HepG2 (cell line): Measurements from ENCODE around the gene ZNF618. TPM values are rescaled to one million over a fixed set of nuclear protein-coding genes. Genes with fewer than 3 reads are reported as not detected.

Source experiments
- KDM5B ChIP-seq: sonication (generic); formaldehyde crosslinking; IDR thresholded peaks from 2 replicates; pipeline ENCODE4 v1.4.0; 2020; ENCODE audit warnings: missing genetic modification reagents, mild to moderate bottlenecking, borderline replicate concordance
- MBNL3 ChIP-seq: fragments of 250-450 bp; sonication (Bioruptor Pico); conservative IDR thresholded peaks from 2 replicates; pipeline ENCODE4 v1.8.0; 2022; ENCODE audit warnings: mild to moderate bottlenecking, inconsistent platforms
- MIXL1 ChIP-seq: IDR thresholded peaks from 2 replicates; pipeline ENCODE4 v1.6.1; 2016
- MLXIP ChIP-seq: sonication (generic); formaldehyde crosslinking; IDR thresholded peaks from 2 replicates; pipeline ENCODE4 v1.9.0; 2021; ENCODE audit warnings: missing genetic modification reagents, borderline replicate concordance
- MYC ChIP-seq: sonication (generic); formaldehyde crosslinking; IDR thresholded peaks from 2 replicates; pipeline ENCODE4 v1.9.0; 2021; ENCODE audit warnings: missing genetic modification reagents, borderline replicate concordance
- NKX3-1 ChIP-seq: sonication (generic); formaldehyde crosslinking; IDR thresholded peaks from 2 replicates; pipeline ENCODE4 v1.5.0; 2020; ENCODE audit warnings: missing genetic modification reagents
- POLR2AphosphoS2 ChIP-seq: IDR thresholded peaks from 2 replicates; pipeline ENCODE4 v1.6.1; 2011; ENCODE audit warnings: low read depth, low read length, improper control_type of control experiment
- REPIN1 ChIP-seq: sonication (generic); formaldehyde crosslinking; IDR thresholded peaks from 2 replicates; pipeline ENCODE4 v1.8.0; 2022; ENCODE audit warnings: missing genetic modification reagents, low read depth, mild to moderate bottlenecking, borderline replicate concordance
- RNF219 ChIP-seq: sonication (generic); formaldehyde crosslinking; IDR thresholded peaks from 2 replicates; pipeline ENCODE4 v1.5.0; 2020; ENCODE audit warnings: mild to moderate bottlenecking, missing genetic modification reagents
- SIN3B ChIP-seq: fragments of 150-350 bp; IDR thresholded peaks from 2 replicates; pipeline ENCODE4 v1.6.1; 2014; ENCODE audit warnings: low read length
- TEAD2 ChIP-seq: sonication (generic); formaldehyde crosslinking; IDR thresholded peaks from 2 replicates; pipeline ENCODE4 v1.9.0; 2021; ENCODE audit warnings: missing genetic modification reagents
- THYN1 ChIP-seq: sonication (generic); formaldehyde crosslinking; IDR thresholded peaks from 2 replicates; pipeline ENCODE4 v1.8.1; 2023; ENCODE audit warnings: low read depth, mild to moderate bottlenecking, moderate library complexity, missing genetic modification reagents, borderline replicate concordance
- ZBTB3 ChIP-seq: sonication (generic); formaldehyde crosslinking; IDR thresholded peaks from 2 replicates; pipeline ENCODE4 v1.4.0; 2020; ENCODE audit warnings: low read depth, mild to moderate bottlenecking, moderate library complexity, missing genetic modification reagents, borderline replicate concordance
- ZIK1 ChIP-seq: sonication (generic); formaldehyde crosslinking; IDR thresholded peaks from 2 replicates; pipeline ENCODE4 v1.5.0; 2020; ENCODE audit warnings: mild to moderate bottlenecking, low read depth, missing genetic modification reagents, borderline replicate concordance
- ZNF770 ChIP-seq: sonication (generic); formaldehyde crosslinking; IDR thresholded peaks from 2 replicates; pipeline ENCODE4 v1.5.0; 2020; ENCODE audit warnings: mild to moderate bottlenecking, missing genetic modification reagents
- ZNF776 ChIP-seq: sonication (generic); formaldehyde crosslinking; IDR thresholded peaks from 2 replicates; pipeline ENCODE4 v1.4.0; 2020; ENCODE audit warnings: mild to moderate bottlenecking, missing genetic modification reagents
- ZNF781 ChIP-seq: sonication (generic); formaldehyde crosslinking; IDR thresholded peaks from 2 replicates; pipeline ENCODE4 v1.5.1; 2020; ENCODE audit warnings: borderline replicate concordance, mild to moderate bottlenecking, missing genetic modification reagents; ENCODE audit errors: not compliant biosample characterization
- polyA plus RNA-seq, 8 experiments: library from polyadenylated mRNA; depleted of rRNA in 3 of 8; stranded (reverse) in 7 of 8; unstranded in 1 of 8; fragments of >200 nt; fragmentation: Illumina TruSeq in 4 of 8; extraction: Trizol in 4 of 8; gene quantifications; 2 replicates each; pipeline versions ENCODE4 v1.2.1 to v1.2.3, GENCODE V29; 2011 to 2016; ENCODE audit warnings: low read depth in 4 of 8, missing spikeins in 1 of 8, mixed read lengths in 1 of 8; ENCODE audit not compliant: insufficient read depth in 1 of 8
- total RNA-seq, 5 experiments: library from RNA; depleted of rRNA; stranded (reverse); fragments of >200 nt; fragmentation: Illumina TruSeq; extraction: Trizol; gene quantifications; 2 replicates each; pipeline ENCODE4 v1.2.3, GENCODE V29; 2016; ENCODE audit warnings: low read depth in 1 of 5
- TF ChIP-seq, protein P1 (sequence below): sonication (generic); formaldehyde crosslinking; IDR thresholded peaks from 2 replicates; pipeline ENCODE4 v1.5.1; 2020; ENCODE audit warnings: missing genetic modification reagents, mild to moderate bottlenecking, borderline replicate concordance
- TF ChIP-seq, protein P2 (sequence below): sonication (generic); formaldehyde crosslinking; IDR thresholded peaks from 2 replicates; pipeline ENCODE4 v1.4.0; 2020; ENCODE audit warnings: missing genetic modification reagents; ENCODE audit errors: not compliant biosample characterization

The ZNF618 gene
- total and polyA plus RNA-seq, 2 of the 13 experiments (the other 11 are each of a cell fraction or from before 2014, with no cell fraction given), result 0.07 TPM

GRCh38 chr9:114080773-114081440 lies 204.8 kb downstream of the ZNF618 start (continued):
- TF ChIP-seq, protein P1, sequence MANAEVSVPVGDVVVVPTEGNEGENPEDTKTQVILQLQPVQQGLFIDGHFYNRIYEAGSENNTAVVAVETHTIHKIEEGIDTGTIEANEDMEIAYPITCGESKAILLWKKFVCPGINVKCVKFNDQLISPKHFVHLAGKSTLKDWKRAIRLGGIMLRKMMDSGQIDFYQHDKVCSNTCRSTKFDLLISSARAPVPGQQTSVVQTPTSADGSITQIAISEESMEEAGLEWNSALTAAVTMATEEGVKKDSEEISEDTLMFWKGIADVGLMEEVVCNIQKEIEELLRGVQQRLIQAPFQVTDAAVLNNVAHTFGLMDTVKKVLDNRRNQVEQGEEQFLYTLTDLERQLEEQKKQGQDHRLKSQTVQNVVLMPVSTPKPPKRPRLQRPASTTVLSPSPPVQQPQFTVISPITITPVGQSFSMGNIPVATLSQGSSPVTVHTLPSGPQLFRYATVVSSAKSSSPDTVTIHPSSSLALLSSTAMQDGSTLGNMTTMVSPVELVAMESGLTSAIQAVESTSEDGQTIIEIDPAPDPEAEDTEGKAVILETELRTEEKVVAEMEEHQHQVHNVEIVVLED (CRISPR knock-in tag), result no peak
- TF ChIP-seq ZBTB3 (CRISPR knock-in tag) (peak; percentile 24; the same call in 1 of the 2 replicates), MLXIP (no peak), POLR2AphosphoS2 (no peak; the same call in 1 of the 2 replicates), MYC (CRISPR knock-in tag) (peak; percentile 65; the same call in 1 of the 2 replicates), SIN3B (no peak), MIXL1 (peak; percentile 70; the same call in 1 of the 2 replicates), RNF219 (CRISPR knock-in tag) (peak; percentile 47; the same call in 1 of the 2 replicates), THYN1 (no peak), ZNF781 (CRISPR knock-in tag) (no peak), ZIK1 (CRISPR knock-in tag) (no peak), ZNF770 (CRISPR knock-in tag) (peak; percentile 85), REPIN1 (CRISPR knock-in tag) (peak; percentile 54), MBNL3 (CRISPR knock-in tag) (no peak), KDM5B (CRISPR knock-in tag) (no peak; the same call in 1 of the 2 replicates), TEAD2 (CRISPR knock-in tag) (no peak), NKX3-1 (no peak; the same call in 1 of the 2 replicates), ZNF776 (CRISPR knock-in tag) (no peak)
- TF ChIP-seq, protein P2, sequence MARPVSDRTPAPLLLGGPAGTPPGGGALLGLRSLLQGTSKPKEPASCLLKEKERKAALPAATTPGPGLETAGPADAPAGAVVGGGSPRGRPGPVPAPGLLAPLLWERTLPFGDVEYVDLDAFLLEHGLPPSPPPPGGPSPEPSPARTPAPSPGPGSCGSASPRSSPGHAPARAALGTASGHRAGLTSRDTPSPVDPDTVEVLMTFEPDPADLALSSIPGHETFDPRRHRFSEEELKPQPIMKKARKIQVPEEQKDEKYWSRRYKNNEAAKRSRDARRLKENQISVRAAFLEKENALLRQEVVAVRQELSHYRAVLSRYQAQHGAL (CRISPR knock-in tag), result no peak
